Measurements from ENCODE around the gene ARHGAP8. TPM values are rescaled to one million over a fixed set of nuclear protein-coding genes. Genes with fewer than 3 reads are reported as not detected.

The ARHGAP8 gene
- total and polyA plus RNA-seq, 2 donors (not counting 3 experiments of a cell fraction or from before 2014, with no cell fraction given): not detected

GRCh38 chr22:44732017-44732561 lies 20.3 kb upstream of the ARHGAP8 start:
- BruUV-seq (replicated peaks): no TSS peak
- no peak for FAIRE-seq

DNA sequence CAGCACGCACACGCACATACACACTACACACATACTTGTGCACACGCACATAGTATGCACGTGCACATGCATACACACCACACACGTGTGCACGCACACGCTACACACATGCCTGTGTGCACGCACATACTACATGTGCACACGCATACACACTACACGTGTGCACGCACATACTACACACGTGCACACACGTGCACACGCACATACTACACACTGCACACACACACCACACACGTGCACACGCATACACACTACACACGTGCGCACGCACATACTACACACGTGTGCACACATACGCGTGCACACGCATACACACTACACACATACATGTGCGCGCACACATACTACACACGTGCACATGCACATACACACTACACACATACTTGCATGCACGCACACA lies 19.7 kb upstream of the ARHGAP8 start:
- dilution Hi-C loops (cut with MboI; ENCODE audit: extremely low pct_ligation_motif_present, low sequenced_read_pairs): no loop called here
- Histone ChIP-seq H3K79me2 (ENCODE audit: control insufficient read depth, insufficient read depth, low read length) (no peaks in the 10 kb centered on the region), H3K4me3 (replicated peaks in 1 of 3; ENCODE audit: insufficient read depth in 1 of 3, low read depth in 1 of 3, low read length in 3 of 3) (no peak overlapping the region), H2AFZ (ENCODE audit: low read depth, low read length) (no peak overlapping the region), H3K9ac (replicated peaks; ENCODE audit: extremely low read depth, insufficient read depth, low read length) (no peak overlapping the region), H3K9me3 (replicated peaks; ENCODE audit: control insufficient read depth, insufficient read depth, low read length) (no peaks in the 10 kb centered on the region), H3K4me2 (ENCODE audit: insufficient read depth, low read length) (no peak overlapping the region), H4K20me1 (replicated peaks; ENCODE audit: control insufficient read depth, extremely low read depth, insufficient read depth, low read length) (no peaks in the 10 kb centered on the region), H3K27me3 (ENCODE audit: control insufficient read depth in 2 of 2, insufficient read depth in 2 of 2, low read length in 2 of 2) (no peaks in the 10 kb centered on the region), H3K4me1 (ENCODE audit: control insufficient read depth, extremely low read depth, insufficient read depth, low read length) (no peaks in the 10 kb centered on the region), H3K36me3 (ENCODE audit: control insufficient read depth in 2 of 2, extremely low read depth in 1 of 2, insufficient read depth in 2 of 2, low read length in 2 of 2) (no peaks in the 10 kb centered on the region), H3K9me1 (replicated peaks; ENCODE audit: control insufficient read depth, extremely low read depth, insufficient read depth, low read length) (no peaks in the 10 kb centered on the region), H3K27ac (ENCODE audit: insufficient read depth, low read depth, low read length) (no peak overlapping the region)
- TF ChIP-seq POLR2AphosphoS5 (IDR thresholded peaks at IDR 0.05; ENCODE audit: insufficient read depth, low read depth, low read length): no peak
- TF ChIP-seq CTCF (IDR thresholded peaks at IDR 0.05; ENCODE audit: extremely low read depth in 1 of 2, insufficient read depth in 1 of 2, low read depth in 1 of 2, low read length in 2 of 2): no peak
- no peak for TF ChIP-seq POLR2A (IDR thresholded peaks at IDR 0.05; ENCODE audit: low read depth, low read length)
- TF ChIP-seq MYC (IDR thresholded peaks at IDR 0.05; ENCODE audit: low read depth, low read length): no peak
- TF ChIP-seq EZH2 (IDR thresholded peaks at IDR 0.05; ENCODE audit: borderline replicate concordance, low read depth, low read length, severe bottlenecking): no peak
- TF ChIP-seq, protein P1, sequence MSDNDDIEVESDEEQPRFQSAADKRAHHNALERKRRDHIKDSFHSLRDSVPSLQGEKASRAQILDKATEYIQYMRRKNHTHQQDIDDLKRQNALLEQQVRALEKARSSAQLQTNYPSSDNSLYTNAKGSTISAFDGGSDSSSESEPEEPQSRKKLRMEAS (IDR thresholded peaks at IDR 0.05; ENCODE audit: insufficient read depth, insufficient read length): no peak
- TF ChIP-seq FOS (IDR thresholded peaks at IDR 0.05; ENCODE audit: borderline replicate concordance, insufficient read depth, low read length): no peak
- no peak for TF ChIP-seq GATA2 (IDR thresholded peaks at IDR 0.05; ENCODE audit: insufficient read depth, insufficient read length, low read depth, low read length)
- no peak for TF ChIP-seq JUN (IDR thresholded peaks at IDR 0.05; ENCODE audit: borderline replicate concordance, insufficient read depth, insufficient read length, low read depth)
- ChIA-PET CTCF (interaction anchor here (3.9 kb wide), 1 partner anchor 48 kb away, joined by 21 read pairs; no protein-coding TSS in a partner anchor), POLR2A (no interaction called here)
- no TSS peak for BruUV-seq (replicated peaks)
- DNase-seq (ENCODE audit: low read depth, low spot score) (no peak), FAIRE-seq (no peak)
- intact Hi-C loops (cut with micrococcal nuclease): no loop called here

More at GRCh38 chr22:44732017-44732561, 20.3 kb upstream of the ARHGAP8 start:
- CTCF ChIA-PET: interaction anchor here (3.9 kb wide), 1 partner anchor 47 kb away, joined by 21 read pairs; no protein-coding TSS in a partner anchor
- Histone ChIP-seq H3K9ac (replicated peaks; ENCODE audit: extremely low read depth, insufficient read depth, low read length) (no peak overlapping the region), H3K27me3 (ENCODE audit: control insufficient read depth in 2 of 2, insufficient read depth in 2 of 2, low read length in 2 of 2) (no peaks in the 10 kb centered on the region), H3K27ac (ENCODE audit: insufficient read depth, low read depth, low read length) (no peak overlapping the region), H3K79me2 (ENCODE audit: control insufficient read depth, insufficient read depth, low read length) (no peaks in the 10 kb centered on the region), H4K20me1 (replicated peaks; ENCODE audit: control insufficient read depth, extremely low read depth, insufficient read depth, low read length) (no peaks in the 10 kb centered on the region), H3K9me1 (replicated peaks; ENCODE audit: control insufficient read depth, extremely low read depth, insufficient read depth, low read length) (no peaks in the 10 kb centered on the region), H3K4me2 (ENCODE audit: insufficient read depth, low read length) (no peak overlapping the region), H3K9me3 (replicated peaks; ENCODE audit: control insufficient read depth, insufficient read depth, low read length) (no peaks in the 10 kb centered on the region), H3K36me3 (ENCODE audit: control insufficient read depth in 2 of 2, extremely low read depth in 1 of 2, insufficient read depth in 2 of 2, low read length in 2 of 2) (no peaks in the 10 kb centered on the region), H3K4me1 (ENCODE audit: control insufficient read depth, extremely low read depth, insufficient read depth, low read length) (no peaks in the 10 kb centered on the region), H2AFZ (ENCODE audit: low read depth, low read length) (no peak overlapping the region), H3K4me3 (replicated peaks in 1 of 3; ENCODE audit: insufficient read depth in 1 of 3, low read depth in 1 of 3, low read length in 3 of 3) (no peak overlapping the region)
- POLR2A ChIA-PET: interaction anchor here (0.5 kb wide), 1 partner anchor 9 kb away, joined by 3 read pairs; no protein-coding TSS in a partner anchor
- DNase-seq (ENCODE audit: low read depth, low spot score): no peak
- dilution Hi-C loops (cut with MboI; ENCODE audit: extremely low pct_ligation_motif_present, low sequenced_read_pairs): no loop called here
- TF ChIP-seq, protein P1 (IDR thresholded peaks at IDR 0.05; ENCODE audit: insufficient read depth, insufficient read length): no peak
- intact Hi-C loops (cut with micrococcal nuclease): no loop called here
